HL-60/S4 (cell line): Measurements from ENCODE around the gene RFX3.

Experiments used
- in situ Hi-C: fragments of 300-500 bp; cut with MboI; formaldehyde crosslinking; loops from 2 replicates; pipeline ENCODE4 v1.14.3; 2022; ENCODE audit warnings: low sequenced_read_pairs

Gene RFX3

DNA sequence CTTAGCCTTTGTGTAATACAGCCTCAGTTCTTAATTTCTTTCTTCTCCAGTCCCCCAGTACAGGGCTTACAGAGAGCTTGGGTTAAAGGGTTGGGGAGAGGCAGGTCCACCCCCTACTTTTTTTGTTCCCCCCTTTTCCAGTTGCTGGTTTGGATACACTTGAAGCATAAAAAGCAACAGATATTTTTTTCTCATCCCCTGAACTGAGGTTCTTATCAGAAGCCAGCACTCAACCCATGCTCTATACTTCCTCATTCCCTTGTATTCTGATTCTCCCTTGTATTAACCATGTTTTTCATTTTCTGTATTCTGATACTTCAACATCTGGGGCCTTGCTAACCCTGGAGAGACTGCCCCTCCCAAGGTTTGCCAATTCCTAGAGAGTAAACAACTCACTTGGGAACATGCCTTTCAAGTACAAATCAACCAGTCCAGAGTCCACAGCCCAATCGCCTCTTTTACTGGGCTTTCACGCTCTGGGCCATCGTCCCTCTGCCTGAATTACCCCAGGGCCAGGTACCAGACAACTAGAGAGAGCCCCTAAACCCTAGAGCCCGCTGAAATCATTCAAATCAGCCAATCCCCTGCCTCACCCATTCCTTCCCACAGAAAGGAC is 348.5 kb downstream of the RFX3 start:
- in situ Hi-C loops, result loop anchor here (25.0 kb wide), 1 partner anchor 315 kb away; no protein-coding TSS in a partner anchor

GRCh38 chr9:3173374-3173773 is 352.4 kb downstream of the RFX3 start:
- in situ Hi-C loops, result no loop called here

- in situ Hi-C loops, result no loop called here
These were observed 355.0 kb downstream of the RFX3 start for GRCh38 chr9:3170819-3171218.
